Upper lobe of left lung (tissue), 4 donors: ENCODE data around the gene ACTR10.

Source experiments
- CTCF ChIP-seq, 6 experiments: fragments of 450-650 bp in 4 of 6; fragments of 200-600 bp in 2 of 6; sonication (generic) in 2 of 6; IDR thresholded peaks; one replicate each; pipeline ENCODE4 v1.5.1; 2016 to 2019; ENCODE audit warnings: antibody characterized with exemption in 6 of 6
- EP300 ChIP-seq, 4 donors: sonication (generic); formaldehyde crosslinking; IDR thresholded peaks; one replicate each; pipeline ENCODE4 v1.5.1; 2017; ENCODE audit warnings: antibody characterized with exemption in 4 of 4, control low read depth in 2 of 4
- POLR2A ChIP-seq, 4 donors: fragments of 450-650 bp; IDR thresholded peaks; one replicate each; pipeline ENCODE4 v1.5.1; 2016 to 2017; ENCODE audit warnings: antibody characterized with exemption in 4 of 4, mild to moderate bottlenecking in 2 of 4
- POLR2AphosphoS5 ChIP-seq, 2 donors: sonication (generic); formaldehyde crosslinking; IDR thresholded peaks; one replicate each; pipeline ENCODE4 v1.5.1; 2017; ENCODE audit warnings: antibody characterized with exemption in 2 of 2

GRCh38 chr14:58275527-58276190, 75.7 kb downstream of the ACTR10 start:
- TF ChIP-seq CTCF (IDR thresholded peaks at IDR 0.05) (no peak), POLR2A (IDR thresholded peaks at IDR 0.05) (no peak), EP300 (IDR thresholded peaks at IDR 0.05) (no peak), POLR2AphosphoS5 (IDR thresholded peaks at IDR 0.05) (no peak)
